ENCODE data around the gene GIMAP8.

GIMAP8 gene

GRCh38 chr7:150420242-150420641 lies 30.2 kb upstream of the GIMAP8 start:
- no peak for DNase-seq (ENCODE audit: low spot score)
- Mint-ChIP-seq H3K4me1 (ENCODE audit: low read depth) (peaks cover 10% of the 10 kb centered on the region), H3K4me3 (no peak overlapping the region), H3K27me3 (ENCODE audit: low read depth) (no peaks in the 10 kb centered on the region), H3K36me3 (ENCODE audit: low read depth) (no peaks in the 10 kb centered on the region), H3K9me3 (no peaks in the 10 kb centered on the region), H3K27ac (no peak overlapping the region)

GRCh38 chr7:150420987-150421674 lies 29.3 kb upstream of the GIMAP8 start:
- Mint-ChIP-seq H3K27me3 (ENCODE audit: low read depth) (no peaks in the 10 kb centered on the region), H3K27ac (no peak overlapping the region), H3K36me3 (ENCODE audit: low read depth) (no peaks in the 10 kb centered on the region), H3K4me3 (peak overlapping the region; percentile 30), H3K9me3 (no peaks in the 10 kb centered on the region), H3K4me1 (ENCODE audit: low read depth) (peaks cover 10% of the 10 kb centered on the region)
- peak; percentile 78 for DNase-seq (ENCODE audit: low spot score)

DNA sequence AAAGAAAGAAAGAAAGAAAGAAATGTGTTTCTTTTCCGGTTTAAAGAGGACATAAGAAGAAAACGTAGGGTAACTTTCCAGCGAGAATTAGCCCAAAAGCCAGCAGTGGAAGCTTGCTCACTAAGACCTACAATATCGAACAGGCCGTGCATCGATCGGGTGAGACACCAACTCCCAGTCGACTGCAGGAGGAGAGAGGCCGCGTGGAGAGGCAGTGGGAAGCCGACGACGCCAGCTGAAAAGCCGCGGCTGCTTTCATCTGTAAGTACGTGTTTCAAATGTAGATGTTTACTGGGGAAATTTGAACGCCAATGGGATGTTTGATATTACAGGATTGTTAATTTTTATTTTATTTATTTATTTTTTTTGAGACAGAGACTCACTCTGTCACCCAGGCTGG lies 28.6 kb upstream of the GIMAP8 start:
- Mint-ChIP-seq H3K4me3 (no peak overlapping the region), H3K27me3 (ENCODE audit: low read depth) (no peaks in the 10 kb centered on the region), H3K4me1 (ENCODE audit: low read depth) (peaks cover 10% of the 10 kb centered on the region), H3K9me3 (no peaks in the 10 kb centered on the region), H3K36me3 (ENCODE audit: low read depth) (no peaks in the 10 kb centered on the region), H3K27ac (no peak overlapping the region)
- DNase-seq (ENCODE audit: low spot score) = no peak

DNA sequence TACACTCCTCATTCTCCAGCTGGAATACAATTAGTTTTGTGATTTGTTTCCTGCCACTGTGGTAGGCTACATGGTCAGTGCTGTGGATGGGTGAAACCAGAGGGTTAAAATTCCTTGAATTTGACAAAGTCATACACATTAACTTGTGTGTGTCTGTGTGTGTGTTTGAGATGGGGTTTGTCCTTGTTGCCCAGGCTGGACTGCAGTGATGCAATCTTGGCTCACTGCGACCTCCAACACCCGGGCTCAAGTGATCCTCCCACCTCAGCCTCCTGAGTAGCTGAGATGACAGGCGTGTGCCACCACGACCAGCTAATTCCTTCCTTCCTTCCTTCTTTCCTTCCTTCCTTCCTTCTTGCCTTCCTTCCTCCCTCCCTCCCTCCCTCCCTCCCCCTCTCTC lies 24.8 kb upstream of the GIMAP8 start:
- Mint-ChIP-seq H3K27ac (no peak overlapping the region), H3K9me3 (no peaks in the 10 kb centered on the region), H3K4me3 (no peak overlapping the region), H3K4me1 (ENCODE audit: low read depth) (peaks cover 6% of the 10 kb centered on the region), H3K27me3 (ENCODE audit: low read depth) (no peaks in the 10 kb centered on the region), H3K36me3 (ENCODE audit: low read depth) (no peaks in the 10 kb centered on the region)
- DNase-seq (ENCODE audit: low spot score) = no peak

- no peaks in the 10 kb centered on the region for H3K36me3 Mint-ChIP-seq (ENCODE audit: low read depth)
- peaks cover 18% of the 10 kb centered on the region for H3K4me1 Mint-ChIP-seq (ENCODE audit: low read depth)
- peak; percentile 33 for DNase-seq (ENCODE audit: low spot score)
- no peak overlapping the region for H3K27ac Mint-ChIP-seq
- no peak overlapping the region for H3K4me3 Mint-ChIP-seq
- H3K27me3 Mint-ChIP-seq (ENCODE audit: low read depth) = no peaks in the 10 kb centered on the region
- H3K9me3 Mint-ChIP-seq = no peaks in the 10 kb centered on the region
Measured at GRCh38 chr7:150428671-150429451, 21.6 kb upstream of the GIMAP8 start.

- H3K9me3 Mint-ChIP-seq = no peaks in the 10 kb centered on the region
- DNase-seq (ENCODE audit: low spot score) = no peak
- no peaks in the 10 kb centered on the region for H3K36me3 Mint-ChIP-seq (ENCODE audit: low read depth)
- no peak overlapping the region for H3K27ac Mint-ChIP-seq
- no peak overlapping the region for H3K4me3 Mint-ChIP-seq
- H3K27me3 Mint-ChIP-seq (ENCODE audit: low read depth) = no peaks in the 10 kb centered on the region
- H3K4me1 Mint-ChIP-seq (ENCODE audit: low read depth) = peaks cover 26% of the 10 kb centered on the region
Measured at GRCh38 chr7:150429699-150430098, 20.7 kb upstream of the GIMAP8 start.

- Mint-ChIP-seq H3K4me1 (ENCODE audit: low read depth) (peaks cover 31% of the 10 kb centered on the region), H3K27ac (no peak overlapping the region), H3K27me3 (ENCODE audit: low read depth) (no peaks in the 10 kb centered on the region), H3K9me3 (no peaks in the 10 kb centered on the region), H3K36me3 (ENCODE audit: low read depth) (no peaks in the 10 kb centered on the region), H3K4me3 (no peak overlapping the region)
- DNase-seq (ENCODE audit: low spot score) = no peak
Measured at GRCh38 chr7:150430465-150431085, 19.9 kb upstream of the GIMAP8 start.

DNA sequence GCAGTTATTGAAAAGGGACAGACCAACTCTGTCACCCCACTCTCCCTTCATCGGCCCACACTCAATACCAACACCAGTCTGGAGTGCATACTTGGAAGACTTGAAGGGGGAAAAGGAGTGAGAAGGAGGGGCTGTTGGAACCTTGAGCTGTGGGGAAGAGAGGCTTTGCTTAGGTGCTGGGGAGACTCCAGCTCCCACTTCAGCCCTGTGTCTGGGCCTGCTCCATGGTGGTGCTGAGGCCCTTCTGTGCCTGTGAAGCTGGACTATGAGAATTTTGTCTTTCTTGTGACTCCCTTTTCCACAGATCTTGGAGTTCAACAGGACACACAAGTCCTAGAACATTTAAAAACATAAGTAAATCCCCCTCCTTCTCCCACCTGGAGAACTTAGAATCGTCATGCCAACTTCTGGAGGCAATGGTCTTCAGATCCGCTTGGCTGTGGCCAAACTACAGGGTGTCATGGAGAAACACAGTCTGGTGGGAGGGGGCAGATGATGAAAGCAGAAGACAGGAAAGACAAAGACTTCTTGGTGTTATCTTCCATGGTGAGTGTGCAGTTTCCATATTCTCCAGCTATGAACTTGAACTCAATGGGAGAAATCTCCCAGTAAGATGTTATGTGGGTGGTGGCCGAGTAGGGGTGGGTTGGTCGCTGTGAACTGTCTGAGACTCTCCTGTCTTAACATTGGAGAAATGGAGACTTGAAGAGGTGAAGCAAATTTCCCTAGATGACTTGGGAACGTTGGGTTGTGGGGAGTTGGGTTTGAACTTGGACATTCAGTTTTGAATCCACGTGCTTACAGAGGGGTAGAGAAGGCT lies 18.4 kb upstream of the GIMAP8 start:
- no peak overlapping the region for H3K4me3 Mint-ChIP-seq
- no peaks in the 10 kb centered on the region for H3K9me3 Mint-ChIP-seq
- no peaks in the 10 kb centered on the region for H3K36me3 Mint-ChIP-seq (ENCODE audit: low read depth)
- H3K4me1 Mint-ChIP-seq (ENCODE audit: low read depth) = peaks cover 36% of the 10 kb centered on the region
- DNase-seq (ENCODE audit: low spot score) = no peak
- no peaks in the 10 kb centered on the region for H3K27me3 Mint-ChIP-seq (ENCODE audit: low read depth)
- H3K27ac Mint-ChIP-seq = peak overlapping the region; percentile 16

- no peak for DNase-seq (ENCODE audit: low spot score)
- no peaks in the 10 kb centered on the region for H3K36me3 Mint-ChIP-seq (ENCODE audit: low read depth)
- peak overlapping the region; percentile 86 for H3K4me3 Mint-ChIP-seq
- H3K4me1 Mint-ChIP-seq (ENCODE audit: low read depth) = peaks cover 36% of the 10 kb centered on the region
- H3K9me3 Mint-ChIP-seq = no peaks in the 10 kb centered on the region
- peak overlapping the region; percentile 76 for H3K27ac Mint-ChIP-seq
- no peaks in the 10 kb centered on the region for H3K27me3 Mint-ChIP-seq (ENCODE audit: low read depth)
Measured at GRCh38 chr7:150432915-150433892, 17.2 kb upstream of the GIMAP8 start.

DNA sequence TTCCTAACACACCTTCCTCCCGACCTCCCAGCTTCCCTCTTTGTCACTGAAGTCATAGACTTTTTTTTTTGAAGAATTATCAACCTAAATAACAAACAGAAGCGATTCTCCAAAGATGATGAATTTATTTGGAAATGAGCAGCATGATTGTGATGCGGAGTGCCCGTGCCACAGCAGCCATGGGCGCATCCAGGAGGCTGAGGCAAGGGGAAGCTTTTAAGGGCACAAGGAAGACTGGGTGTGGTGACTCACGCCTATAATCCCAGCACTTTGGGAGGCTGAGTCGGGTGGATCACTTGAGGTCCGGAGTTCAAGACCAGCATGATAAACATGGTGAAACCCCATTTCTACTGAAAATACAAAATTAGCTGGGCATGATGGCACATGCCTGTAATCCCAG lies 16.2 kb upstream of the GIMAP8 start:
- no peak for DNase-seq (ENCODE audit: low spot score)
- Mint-ChIP-seq H3K27ac (no peak overlapping the region), H3K4me3 (no peak overlapping the region), H3K4me1 (ENCODE audit: low read depth) (peaks cover 44% of the 10 kb centered on the region), H3K36me3 (ENCODE audit: low read depth) (no peaks in the 10 kb centered on the region), H3K27me3 (ENCODE audit: low read depth) (no peaks in the 10 kb centered on the region), H3K9me3 (no peaks in the 10 kb centered on the region)

DNA sequence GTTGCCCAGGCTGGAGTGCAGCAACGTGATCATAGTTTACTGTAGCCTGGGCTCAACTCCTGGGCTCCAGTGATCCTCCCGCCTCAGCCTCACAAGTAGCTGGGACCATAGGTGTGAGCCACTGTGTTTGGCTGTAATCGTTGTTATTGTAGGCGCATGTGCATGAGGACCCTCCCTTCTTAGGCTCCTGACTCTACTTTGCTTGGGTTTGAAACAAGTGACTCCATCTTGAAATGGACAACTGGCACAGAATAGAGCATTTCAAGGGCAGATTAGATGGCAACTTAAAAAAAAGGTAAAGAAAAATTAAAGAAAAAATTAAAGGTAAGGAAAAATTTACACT lies 15.4 kb upstream of the GIMAP8 start:
- DNase-seq (ENCODE audit: low spot score) = no peak
- no peak overlapping the region for H3K27ac Mint-ChIP-seq
- H3K36me3 Mint-ChIP-seq (ENCODE audit: low read depth) = peaks cover 2% of the 10 kb centered on the region
- H3K4me1 Mint-ChIP-seq (ENCODE audit: low read depth) = peaks cover 50% of the 10 kb centered on the region
- no peaks in the 10 kb centered on the region for H3K27me3 Mint-ChIP-seq (ENCODE audit: low read depth)
- H3K9me3 Mint-ChIP-seq = no peaks in the 10 kb centered on the region
- H3K4me3 Mint-ChIP-seq = no peak overlapping the region

DNA sequence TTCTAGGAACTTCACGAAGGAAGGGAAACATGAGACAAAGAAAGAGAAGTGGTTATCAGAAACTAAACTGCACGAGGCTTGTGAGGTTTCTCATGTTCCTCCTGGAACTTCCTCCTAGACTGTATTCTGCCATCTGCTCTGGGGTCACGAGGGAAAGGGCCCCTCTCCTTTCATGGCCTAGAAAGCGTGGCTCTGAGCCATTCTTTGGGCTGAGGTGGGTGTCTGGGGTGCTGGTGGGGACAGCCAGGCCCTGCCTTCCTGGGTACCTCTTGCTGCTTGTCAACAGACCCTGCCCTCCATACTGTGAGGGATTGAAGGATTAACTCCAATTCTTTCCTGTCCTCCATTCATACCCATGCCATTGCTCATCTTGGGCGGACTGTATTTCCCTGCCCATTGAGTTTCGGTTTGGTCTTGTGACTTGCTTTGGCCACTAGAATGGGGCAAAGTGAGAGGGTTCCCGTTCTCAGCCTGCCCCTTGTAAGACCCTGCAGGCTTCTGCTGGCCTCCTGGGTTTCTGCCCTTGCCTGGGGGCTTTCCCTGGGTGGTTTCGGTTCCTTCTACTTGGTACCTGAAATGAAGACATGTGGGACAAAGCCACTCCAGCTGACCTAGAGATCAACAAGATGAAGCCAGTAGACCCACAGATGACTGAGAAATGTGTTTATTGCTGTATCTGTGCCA lies 14.9 kb upstream of the GIMAP8 start:
- Mint-ChIP-seq H3K9me3 (no peaks in the 10 kb centered on the region), H3K4me1 (ENCODE audit: low read depth) (peaks cover 55% of the 10 kb centered on the region), H3K27ac (no peak overlapping the region), H3K36me3 (ENCODE audit: low read depth) (peaks cover 2% of the 10 kb centered on the region), H3K27me3 (ENCODE audit: low read depth) (no peaks in the 10 kb centered on the region), H3K4me3 (no peak overlapping the region)
- no peak for DNase-seq (ENCODE audit: low spot score)

Data from T-helper 2 cell treated with Interferon-gamma antibody and Interleukin-4, amounts not matched to agents 5 μg/mL and 100 μg/mL, for 36 hours (primary cell).